Measurements from ENCODE around the gene ZNF808. TPM values are rescaled to one million over a fixed set of nuclear protein-coding genes. Genes with fewer than 3 reads are reported as not detected.

ZNF808 gene
- total and polyA plus RNA-seq, 2 of the 4 experiments (the other 2 are of a cell fraction), result 3.6 to 19.9 TPM

- Histone ChIP-seq H3K27ac (ENCODE audit: insufficient read depth, low read length) (no peak overlapping the region), H2AK5ac (ENCODE audit: low read depth, low read length) (no peak overlapping the region), H3K18ac (ENCODE audit: low read depth, low read length) (no peak overlapping the region), H3K9me1 (ENCODE audit: insufficient read depth, low read length) (no peaks in the 10 kb centered on the region), H3K36me3 (ENCODE audit: control insufficient read depth, insufficient read depth, low read length) (0 out of 2 replicates have a peak, but pooled peaks cover 2% of the 10 kb centered on the region), H3K27me3 (ENCODE audit: control insufficient read depth, insufficient read depth, low read length) (no peaks in the 10 kb centered on the region), H3K4me3 (ENCODE audit: insufficient read depth, low read depth, low read length) (no peak overlapping the region), H3K4ac (ENCODE audit: low read depth, low read length) (no peak overlapping the region), H3K56ac (ENCODE audit: extremely low read depth, insufficient read depth, low read length) (no peak overlapping the region), H2BK120ac (ENCODE audit: low read depth, low read length) (no peak overlapping the region), H2AFZ (replicated peaks; ENCODE audit: low read length, poor library complexity) (no peak overlapping the region), H3K79me1 (ENCODE audit: low read depth in 1 of 2, low read length in 2 of 2) (no peaks in the 10 kb centered on the region), H3K4me1 (ENCODE audit: control insufficient read depth, insufficient read depth, low read length) (no peaks in the 10 kb centered on the region), H3K4me2 (ENCODE audit: low read depth, low read length) (no peak overlapping the region), H2BK15ac (ENCODE audit: low read depth, low read length) (no peak overlapping the region), H3K9ac (ENCODE audit: low read depth, low read length) (no peak overlapping the region), H4K5ac (ENCODE audit: low read depth, low read length) (no peak overlapping the region), H3K14ac (replicated peaks; ENCODE audit: low read depth, low read length) (no peak overlapping the region), H4K91ac (ENCODE audit: insufficient read depth, low read depth, low read length) (no peak overlapping the region), H2AK9ac (replicated peaks; ENCODE audit: low read depth, low read length, poor library complexity) (no peak overlapping the region), H4K20me1 (ENCODE audit: insufficient read depth, low read length) (no peaks in the 10 kb centered on the region), H3K9me3 (ENCODE audit: control insufficient read depth, insufficient read depth, low read length) (peaks cover 40% of the 10 kb centered on the region), H2BK5ac (ENCODE audit: low read depth, low read length, poor library complexity, severe bottlenecking) (no peak overlapping the region), H2BK20ac (ENCODE audit: low read depth, low read length) (no peak overlapping the region), H4K8ac (ENCODE audit: low read depth in 2 of 2, low read length in 2 of 2) (no peak overlapping the region), H3K23ac (ENCODE audit: low read depth, low read length) (no peak overlapping the region)
- no CpG with 5 or more reads among the region's 3 CpGs for WGBS, 2 experiments (ENCODE audit: extremely low coverage in 2 of 2, insufficient read length in 1 of 2)
- intact Hi-C loops (cut with micrococcal nuclease), result no loop called here
- TF ChIP-seq, protein P1, sequence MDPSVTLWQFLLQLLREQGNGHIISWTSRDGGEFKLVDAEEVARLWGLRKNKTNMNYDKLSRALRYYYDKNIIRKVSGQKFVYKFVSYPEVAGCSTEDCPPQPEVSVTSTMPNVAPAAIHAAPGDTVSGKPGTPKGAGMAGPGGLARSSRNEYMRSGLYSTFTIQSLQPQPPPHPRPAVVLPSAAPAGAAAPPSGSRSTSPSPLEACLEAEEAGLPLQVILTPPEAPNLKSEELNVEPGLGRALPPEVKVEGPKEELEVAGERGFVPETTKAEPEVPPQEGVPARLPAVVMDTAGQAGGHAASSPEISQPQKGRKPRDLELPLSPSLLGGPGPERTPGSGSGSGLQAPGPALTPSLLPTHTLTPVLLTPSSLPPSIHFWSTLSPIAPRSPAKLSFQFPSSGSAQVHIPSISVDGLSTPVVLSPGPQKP (IDR thresholded peaks at IDR 0.05; ENCODE audit: borderline replicate concordance, low read depth, low read length), result no peak
- POLR2A ChIA-PET (ENCODE audit: unreplicated experiment), result no interaction called here
- DNase-seq (peak; percentile 2), ATAC-seq (ENCODE audit: low read depth) (no peak)
- dilution Hi-C loops (cut with HindIII; ENCODE audit: low sequenced_read_pairs, unreplicated experiment), result no loop called here
- CTCF ChIA-PET, result no interaction called here
- in situ Hi-C loops (cut with MboI; ENCODE audit: low sequenced_read_pairs), result no loop called here
- no TSS peak for BruUV-seq (replicated peaks)
Observed at GRCh38 chr19:52494518-52494917, 33.0 kb upstream of the ZNF808 start.

All from IMR-90 (cell line).